ENCODE data around the gene IFIT3. TPM values are rescaled to one million over a fixed set of nuclear protein-coding genes. Genes with fewer than 3 reads are reported as not detected.
"Not testable (repeated sequence)": the region's sequence is repeated elsewhere in the genome, so short reads cannot be mapped to it uniquely, and the experiment has no call there.

IFIT3 gene
- total and polyA plus RNA-seq, 10 donors, result 7.7 to 44.5 (median 24.6) TPM

DNA sequence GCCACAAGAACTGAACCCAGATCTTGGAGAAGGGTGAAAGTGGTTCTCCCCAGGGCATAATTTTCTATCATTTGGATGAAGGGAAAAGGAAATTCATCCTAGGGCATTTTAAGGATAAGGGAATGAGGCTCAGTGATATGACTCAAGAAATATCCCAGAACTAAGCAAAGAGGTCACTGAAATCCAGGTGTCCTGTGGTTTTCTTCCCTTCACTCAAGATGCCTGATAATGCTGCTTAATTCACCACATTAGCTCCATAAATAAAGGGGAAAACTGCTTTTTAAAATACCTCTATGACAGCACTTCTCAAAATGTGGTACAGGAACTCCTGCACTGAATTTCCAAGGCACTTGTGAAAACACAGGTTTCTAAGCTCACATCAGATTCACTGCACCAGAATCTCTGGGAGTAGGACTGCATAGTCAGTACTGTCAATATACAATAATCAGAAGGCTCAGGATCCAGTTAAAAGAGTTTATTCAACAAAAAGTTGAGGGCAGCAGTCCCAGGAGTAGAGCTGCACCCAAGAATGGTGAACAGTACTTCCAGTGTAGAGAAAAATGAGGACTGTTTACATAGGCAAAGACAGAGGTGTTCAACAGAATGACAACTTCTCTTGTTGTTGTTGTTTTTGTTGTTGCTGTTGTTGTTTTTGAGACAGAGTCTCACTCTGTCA, 2.9 kb downstream of the IFIT3 start:
- Histone ChIP-seq H3K27me3 (replicated peaks in 1 of 7) (no peaks in the 10 kb centered on the region), H3K27ac (peak overlapping the region; percentile 4 to 95 (median 86)), H3K4me1 (peaks cover 24 to 91% (median 77%) of the 10 kb centered on the region in 6 donors), H3K9me3 (no peaks in the 10 kb centered on the region), H3K36me3 (no peaks in the 10 kb centered on the region), H3K4me3 (peak overlapping the region in 1 of 8 donors; percentile 4)
- no peak for DNase-seq
- TF ChIP-seq POLR2A (IDR thresholded peaks at IDR 0.05) (no peak), POLR2AphosphoS5 (IDR thresholded peaks at IDR 0.05) (no peak)
- TF ChIP-seq, protein P1, sequence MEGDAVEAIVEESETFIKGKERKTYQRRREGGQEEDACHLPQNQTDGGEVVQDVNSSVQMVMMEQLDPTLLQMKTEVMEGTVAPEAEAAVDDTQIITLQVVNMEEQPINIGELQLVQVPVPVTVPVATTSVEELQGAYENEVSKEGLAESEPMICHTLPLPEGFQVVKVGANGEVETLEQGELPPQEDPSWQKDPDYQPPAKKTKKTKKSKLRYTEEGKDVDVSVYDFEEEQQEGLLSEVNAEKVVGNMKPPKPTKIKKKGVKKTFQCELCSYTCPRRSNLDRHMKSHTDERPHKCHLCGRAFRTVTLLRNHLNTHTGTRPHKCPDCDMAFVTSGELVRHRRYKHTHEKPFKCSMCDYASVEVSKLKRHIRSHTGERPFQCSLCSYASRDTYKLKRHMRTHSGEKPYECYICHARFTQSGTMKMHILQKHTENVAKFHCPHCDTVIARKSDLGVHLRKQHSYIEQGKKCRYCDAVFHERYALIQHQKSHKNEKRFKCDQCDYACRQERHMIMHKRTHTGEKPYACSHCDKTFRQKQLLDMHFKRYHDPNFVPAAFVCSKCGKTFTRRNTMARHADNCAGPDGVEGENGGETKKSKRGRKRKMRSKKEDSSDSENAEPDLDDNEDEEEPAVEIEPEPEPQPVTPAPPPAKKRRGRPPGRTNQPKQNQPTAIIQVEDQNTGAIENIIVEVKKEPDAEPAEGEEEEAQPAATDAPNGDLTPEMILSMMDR (IDR thresholded peaks at IDR 0.05 in 8 of 11, conservative IDR thresholded peaks at IDR 0.05 in 3 of 11), result no peak
- intact Hi-C loops (cut with DNase I; ENCODE audit: low total_unique reads), result no loop called here

DNA sequence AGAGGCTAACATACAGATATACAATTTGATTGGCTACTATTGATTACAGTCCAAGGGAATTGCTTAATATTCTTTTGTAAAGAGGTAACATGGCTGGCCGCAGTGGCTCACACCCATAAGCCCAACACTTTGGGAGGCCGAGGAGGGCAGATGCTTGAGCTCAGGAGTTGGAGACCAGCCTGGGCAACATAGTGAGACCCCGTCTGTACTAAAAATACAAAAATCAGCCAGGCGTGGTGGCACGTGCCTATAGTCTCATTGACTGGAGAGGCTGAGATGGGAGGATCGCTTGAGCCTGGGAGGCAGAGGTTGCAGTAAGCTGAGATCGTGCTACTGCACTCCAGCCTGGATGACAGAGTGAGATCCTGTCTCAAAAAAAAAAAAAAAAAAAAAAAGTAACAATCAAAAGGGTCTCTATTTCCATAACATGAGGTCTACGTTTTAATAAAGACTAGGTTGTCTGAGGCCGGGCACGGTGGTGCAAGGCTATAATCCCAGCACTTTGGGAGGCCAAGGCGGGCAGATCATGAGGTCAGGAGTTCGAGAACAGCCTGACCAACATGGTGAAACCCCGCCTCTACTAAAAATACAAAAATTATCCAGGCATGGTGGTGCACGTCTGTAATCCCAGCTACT, 3.8 kb downstream of the IFIT3 start:
- peak; percentile 66 for DNase-seq
- intact Hi-C loops (cut with DNase I; ENCODE audit: low total_unique reads); H3K27me3 ChIP-seq (replicated peaks in 1 of 7); H3K36me3 ChIP-seq; H3K9me3 ChIP-seq: not testable (repeated sequence)
- H3K4me1 ChIP-seq, result peaks cover 24 to 100% (median 85%) of the 10 kb centered on the region in 6 donors
- 68 to 75% (median 71%) methylated on average over 14 of the region's 14 CpGs for WGBS, 5 donors
- peak overlapping the region in 5 of 8 donors; percentile 34 to 62 (median 43) for H3K4me3 ChIP-seq
- peak overlapping the region; percentile 70 to 95 (median 86) for H3K27ac ChIP-seq

DNA sequence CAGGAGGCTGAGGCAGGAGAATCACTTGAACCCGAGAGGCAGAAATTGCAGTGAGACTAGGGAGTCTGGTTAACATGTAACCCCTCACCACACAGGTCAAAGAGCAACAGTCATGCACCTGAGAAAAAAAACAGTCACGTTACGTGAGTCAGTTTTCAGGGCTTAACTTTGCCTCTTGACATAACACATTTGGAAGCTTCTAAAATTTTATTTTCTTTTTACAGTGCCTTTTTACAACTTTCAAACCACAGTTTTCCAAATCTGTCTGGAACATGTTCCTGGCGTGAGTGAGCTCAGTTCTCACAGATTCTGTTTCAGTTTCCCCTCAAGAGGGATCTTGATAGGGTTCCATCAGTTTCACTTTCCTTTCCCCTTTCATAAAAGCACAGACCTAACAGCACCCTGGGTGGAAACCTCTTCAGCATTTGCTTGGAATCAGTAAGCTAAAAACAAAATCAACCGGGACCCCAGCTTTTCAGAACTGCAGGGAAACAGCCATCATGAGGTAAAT, 4.4 kb downstream of the IFIT3 start:
- peaks cover 0 to 6% (median 0%) of the 10 kb centered on the region in 6 donors for H3K36me3 ChIP-seq
- WGBS, 5 donors, result 4 to 13% (median 7%) methylated on average over 5 of the region's 5 CpGs
- H3K4me3 ChIP-seq, result peak overlapping the region; percentile 10 to 62 (median 38)
- TF ChIP-seq, protein P1 (IDR thresholded peaks at IDR 0.05 in 8 of 11, conservative IDR thresholded peaks at IDR 0.05 in 3 of 11), result no peak
- no peak for TF ChIP-seq POLR2AphosphoS5 (IDR thresholded peaks at IDR 0.05)
- TF ChIP-seq POLR2A (IDR thresholded peaks at IDR 0.05), result peak in 1 of 3 donors; percentile 49
- H3K27me3 ChIP-seq (replicated peaks in 1 of 7), result no peaks in the 10 kb centered on the region
- intact Hi-C loops (cut with DNase I; ENCODE audit: low total_unique reads), result no loop called here
- DNase-seq, result no peak
- no peaks in the 10 kb centered on the region for H3K9me3 ChIP-seq
- peaks cover 24 to 100% (median 86%) of the 10 kb centered on the region in 6 donors for H3K4me1 ChIP-seq
- H3K27ac ChIP-seq, result peak overlapping the region; percentile 70 to 95 (median 86)

GRCh38 chr10:89335226-89335625, 7.4 kb downstream of the IFIT3 start:
- Histone ChIP-seq H3K4me3 (no peak overlapping the region), H3K4me1 (peaks cover 24 to 77% (median 67%) of the 10 kb centered on the region in 6 donors), H3K27ac (peak overlapping the region in 3 of 8 donors; percentile 26 to 92 (median 84)), H3K9me3 (no peaks in the 10 kb centered on the region), H3K27me3 (replicated peaks in 1 of 7) (no peaks in the 10 kb centered on the region), H3K36me3 (peaks cover 0 to 36% (median 22%) of the 10 kb centered on the region in 6 donors)
- DNase-seq, result no peak
- TF ChIP-seq POLR2AphosphoS5 (IDR thresholded peaks at IDR 0.05) (no peak), POLR2A (IDR thresholded peaks at IDR 0.05) (no peak)
- TF ChIP-seq, protein P1 (IDR thresholded peaks at IDR 0.05 in 8 of 11, conservative IDR thresholded peaks at IDR 0.05 in 3 of 11), result no peak
- intact Hi-C loops (cut with DNase I; ENCODE audit: low total_unique reads), result no loop called here
- 91 to 99% (median 93%) methylated on average over 3 of the region's 3 CpGs for WGBS, 5 donors
